Sciatic nerve (tissue), 2 donors: ENCODE data around the gene MYO1E. TPM values are rescaled to one million over a fixed set of nuclear protein-coding genes. Genes with fewer than 3 reads are reported as not detected.

ENCODE experiments used
- ATAC-seq: fragments of 200-7000 bp; cut with Tn5 transposase; one replicate; pipeline ENCODE4 v1.9.1; 2020; ENCODE audit warnings: mild to moderate bottlenecking, moderate library complexity
- DNase-seq: peaks from one replicate; pipeline ENCODE4 v3.0.0-alpha.2; 2020; ENCODE audit warnings: low spot score
- intact Hi-C: fragments of 100-400 bp; cut with DNase I; formaldehyde crosslinking; loops from one replicate; pipeline ENCODE4 v1.14.2; 2022
- total RNA-seq: library from RNA; stranded (reverse); fragmentation: NEBNext Ultra II Directional; extraction: Animal tissue kit (Norgen Biotek cat#: 25700); gene quantifications from one replicate; pipeline ENCODE4 v1.2.1, GENCODE V29; 2021
- donor health status: DM: no; HTN: no; CAD: no.
- donor health status: DM: no; HTN: no; CAD: no.

The MYO1E gene
- total RNA-seq, 1 donor from 2014 or later, result 146 TPM

GRCh38 chr15:59190291-59190690 is 182.4 kb downstream of the MYO1E start:
- ATAC-seq (no peak), DNase-seq (no peak)
- intact Hi-C loops, result no loop called here

- intact Hi-C loops, result no loop called here
- no peak for ATAC-seq
- DNase-seq, result no peak
Observed at GRCh38 chr15:59189241-59189640, 183.4 kb downstream of the MYO1E start.

- no peak for DNase-seq
- ATAC-seq, result no peak
- intact Hi-C loops, result no loop called here
Observed at GRCh38 chr15:59186501-59186900, 186.2 kb downstream of the MYO1E start.

- DNase-seq (no peak), ATAC-seq (no peak)
- intact Hi-C loops, result no loop called here
Observed at GRCh38 chr15:59185725-59186124, 186.9 kb downstream of the MYO1E start.

GRCh38 chr15:59180945-59181600 is 191.6 kb downstream of the MYO1E start:
- ATAC-seq (no peak), DNase-seq (no peak)
- intact Hi-C loops, result no loop called here

GRCh38 chr15:59179717-59180116 is 193.0 kb downstream of the MYO1E start:
- no peak for ATAC-seq
- intact Hi-C loops, result no loop called here
- DNase-seq, result no peak

GRCh38 chr15:59178151-59178695 is 194.4 kb downstream of the MYO1E start:
- DNase-seq (no peak), ATAC-seq (no peak)
- intact Hi-C loops, result no loop called here

- no peak for DNase-seq
- intact Hi-C loops, result no loop called here
- peak; percentile 42 for ATAC-seq
Observed at GRCh38 chr15:59177317-59177660, 195.4 kb downstream of the MYO1E start.

- ATAC-seq (no peak), DNase-seq (no peak)
- intact Hi-C loops, result no loop called here
Observed at GRCh38 chr15:59176653-59177316, 195.9 kb downstream of the MYO1E start.

- intact Hi-C loops, result no loop called here
- ATAC-seq, result peak; percentile 58
- no peak for DNase-seq
Observed at GRCh38 chr15:59174835-59175831, 197.5 kb downstream of the MYO1E start.

- no peak for ATAC-seq
- intact Hi-C loops, result no loop called here
- DNase-seq, result no peak
Observed at GRCh38 chr15:59174151-59174834, 198.4 kb downstream of the MYO1E start.

- intact Hi-C loops, result no loop called here
- DNase-seq (no peak), ATAC-seq (no peak)
Observed at GRCh38 chr15:59173194-59173593, 199.5 kb downstream of the MYO1E start.

- intact Hi-C loops, result no loop called here
Observed at GRCh38 chr15:59172289-59172901, 200.3 kb downstream of the MYO1E start.

GRCh38 chr15:59171067-59171397 is 201.6 kb downstream of the MYO1E start:
- DNase-seq, result no peak
- intact Hi-C loops, result no loop called here
- no peak for ATAC-seq

More at GRCh38 chr15:59172289-59172901, 200.3 kb downstream of the MYO1E start:
- ATAC-seq (no peak), DNase-seq (no peak)

GRCh38 chr15:59170295-59171066 is 202.2 kb downstream of the MYO1E start:
- ATAC-seq, result peak; percentile 53
- intact Hi-C loops, result no loop called here

GRCh38 chr15:59169251-59169708 is 203.4 kb downstream of the MYO1E start:
- intact Hi-C loops, result no loop called here
- no peak for DNase-seq
- peak; percentile 77 for ATAC-seq

More at GRCh38 chr15:59170295-59171066, 202.2 kb downstream of the MYO1E start:
- peak; percentile 66 for DNase-seq

GRCh38 chr15:59168536-59168935 is 204.1 kb downstream of the MYO1E start:
- intact Hi-C loops, result no loop called here
- ATAC-seq (no peak), DNase-seq (no peak)
